GM12875 (cell line): Measurements from ENCODE around the gene GUCY1A2.

Experiments used
- H3K4me3 ChIP-seq: one replicate; pipeline ENCODE4 v1.5.1; 2011; ENCODE audit warnings: low read depth, low read length, control low read depth
- TF ChIP-seq, protein P1 (sequence below): IDR thresholded peaks from 2 replicates; pipeline ENCODE4 v1.5.1; 2011; ENCODE audit warnings: low read depth, mild to moderate bottlenecking, control low read depth, inconsistent platforms, low read length, moderate library complexity, borderline replicate concordance; ENCODE audit not compliant: insufficient read depth

GUCY1A2 gene

GRCh38 chr11:106821826-106822225, 196.4 kb downstream of the GUCY1A2 start:
- H3K4me3 ChIP-seq = no peak overlapping the region
- TF ChIP-seq, protein P1, sequence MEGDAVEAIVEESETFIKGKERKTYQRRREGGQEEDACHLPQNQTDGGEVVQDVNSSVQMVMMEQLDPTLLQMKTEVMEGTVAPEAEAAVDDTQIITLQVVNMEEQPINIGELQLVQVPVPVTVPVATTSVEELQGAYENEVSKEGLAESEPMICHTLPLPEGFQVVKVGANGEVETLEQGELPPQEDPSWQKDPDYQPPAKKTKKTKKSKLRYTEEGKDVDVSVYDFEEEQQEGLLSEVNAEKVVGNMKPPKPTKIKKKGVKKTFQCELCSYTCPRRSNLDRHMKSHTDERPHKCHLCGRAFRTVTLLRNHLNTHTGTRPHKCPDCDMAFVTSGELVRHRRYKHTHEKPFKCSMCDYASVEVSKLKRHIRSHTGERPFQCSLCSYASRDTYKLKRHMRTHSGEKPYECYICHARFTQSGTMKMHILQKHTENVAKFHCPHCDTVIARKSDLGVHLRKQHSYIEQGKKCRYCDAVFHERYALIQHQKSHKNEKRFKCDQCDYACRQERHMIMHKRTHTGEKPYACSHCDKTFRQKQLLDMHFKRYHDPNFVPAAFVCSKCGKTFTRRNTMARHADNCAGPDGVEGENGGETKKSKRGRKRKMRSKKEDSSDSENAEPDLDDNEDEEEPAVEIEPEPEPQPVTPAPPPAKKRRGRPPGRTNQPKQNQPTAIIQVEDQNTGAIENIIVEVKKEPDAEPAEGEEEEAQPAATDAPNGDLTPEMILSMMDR = no peak

- TF ChIP-seq, protein P1 = no peak
- H3K4me3 ChIP-seq = no peak overlapping the region
Observed at GRCh38 chr11:106821291-106821690, 197.0 kb downstream of the GUCY1A2 start.

- TF ChIP-seq, protein P1 = no peak
- no peak overlapping the region for H3K4me3 ChIP-seq
Observed at GRCh38 chr11:106818443-106818842, 199.8 kb downstream of the GUCY1A2 start.

- TF ChIP-seq, protein P1 = no peak
- no peak overlapping the region for H3K4me3 ChIP-seq
Observed at GRCh38 chr11:106815209-106815608, 203.1 kb downstream of the GUCY1A2 start.

DNA sequence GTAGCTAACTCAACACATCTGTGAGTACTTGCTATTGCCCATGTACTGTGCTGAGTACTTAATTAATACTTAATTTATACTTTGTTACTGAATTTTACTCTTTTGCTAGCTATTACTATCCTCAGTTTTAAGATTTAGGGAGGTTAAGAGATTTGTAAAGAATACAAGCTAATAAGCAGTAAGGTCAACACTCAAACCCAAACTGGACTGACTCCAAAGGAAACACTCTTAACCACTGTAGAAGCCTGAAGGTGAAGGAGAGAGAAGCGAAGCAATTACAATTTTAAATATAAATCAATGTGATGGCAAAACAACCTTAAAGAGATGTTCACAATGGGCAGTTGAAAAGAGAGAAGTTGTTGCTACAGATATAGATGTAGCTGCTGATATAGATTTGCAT, 204.5 kb downstream of the GUCY1A2 start:
- H3K4me3 ChIP-seq = no peak overlapping the region
- TF ChIP-seq, protein P1 = no peak

DNA sequence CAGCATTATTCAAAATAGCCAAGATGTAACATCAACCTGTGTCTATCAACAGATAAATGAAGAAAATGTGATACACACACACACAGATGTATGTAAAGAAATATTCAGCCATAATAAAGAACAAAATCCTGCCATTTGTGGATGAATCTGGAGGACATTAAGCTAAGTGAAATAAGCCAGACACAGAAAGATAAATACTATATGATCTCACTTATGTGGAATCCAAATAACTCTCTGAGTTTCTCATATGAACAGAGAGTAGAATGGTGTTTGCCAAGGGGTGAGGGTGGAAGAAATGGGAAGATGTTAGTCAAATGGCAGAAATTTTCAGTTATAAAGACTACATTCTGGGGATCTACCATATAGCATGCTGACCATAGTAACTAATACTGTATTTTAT, 224.2 kb downstream of the GUCY1A2 start:
- no peak overlapping the region for H3K4me3 ChIP-seq
- TF ChIP-seq, protein P1 = no peak

GRCh38 chr11:106789406-106789805, 228.9 kb downstream of the GUCY1A2 start:
- H3K4me3 ChIP-seq = no peak overlapping the region
- TF ChIP-seq, protein P1 = no peak
